VCaP (cell line): ENCODE data around the gene MIEN1.

Experiments used
- H3K27ac ChIP-seq: fragments of 450-650 bp; 2 replicates; pipeline ENCODE4 v1.5.1; 2017
- CTCF ChIP-seq: fragments of 450-650 bp; conservative IDR thresholded peaks from 2 replicates; pipeline ENCODE4 v1.5.1; 2017; ENCODE audit warnings: mild to moderate bottlenecking, moderate library complexity

MIEN1 gene

DNA sequence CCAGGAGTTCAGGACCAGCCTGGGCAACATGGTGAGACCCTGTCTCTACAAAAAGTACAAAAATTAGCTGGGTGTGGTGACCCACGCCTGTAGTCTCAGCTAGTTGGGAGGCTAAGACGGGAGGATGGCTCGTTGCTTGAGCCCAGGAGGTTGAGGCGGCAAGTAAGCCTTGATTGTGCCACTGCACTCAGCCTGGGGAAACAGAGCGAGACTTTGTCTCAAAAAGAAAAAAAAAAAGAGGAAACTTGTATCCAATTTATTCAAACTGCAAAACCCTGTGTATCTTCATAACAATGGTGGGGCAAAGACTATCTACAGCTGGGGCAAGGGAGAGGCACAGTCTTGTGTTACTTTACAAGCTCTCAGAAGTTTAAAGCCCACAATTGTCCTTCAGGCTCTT, 28.9 kb upstream of the MIEN1 start:
- no peak overlapping the region for H3K27ac ChIP-seq
- no peak for TF ChIP-seq CTCF

DNA sequence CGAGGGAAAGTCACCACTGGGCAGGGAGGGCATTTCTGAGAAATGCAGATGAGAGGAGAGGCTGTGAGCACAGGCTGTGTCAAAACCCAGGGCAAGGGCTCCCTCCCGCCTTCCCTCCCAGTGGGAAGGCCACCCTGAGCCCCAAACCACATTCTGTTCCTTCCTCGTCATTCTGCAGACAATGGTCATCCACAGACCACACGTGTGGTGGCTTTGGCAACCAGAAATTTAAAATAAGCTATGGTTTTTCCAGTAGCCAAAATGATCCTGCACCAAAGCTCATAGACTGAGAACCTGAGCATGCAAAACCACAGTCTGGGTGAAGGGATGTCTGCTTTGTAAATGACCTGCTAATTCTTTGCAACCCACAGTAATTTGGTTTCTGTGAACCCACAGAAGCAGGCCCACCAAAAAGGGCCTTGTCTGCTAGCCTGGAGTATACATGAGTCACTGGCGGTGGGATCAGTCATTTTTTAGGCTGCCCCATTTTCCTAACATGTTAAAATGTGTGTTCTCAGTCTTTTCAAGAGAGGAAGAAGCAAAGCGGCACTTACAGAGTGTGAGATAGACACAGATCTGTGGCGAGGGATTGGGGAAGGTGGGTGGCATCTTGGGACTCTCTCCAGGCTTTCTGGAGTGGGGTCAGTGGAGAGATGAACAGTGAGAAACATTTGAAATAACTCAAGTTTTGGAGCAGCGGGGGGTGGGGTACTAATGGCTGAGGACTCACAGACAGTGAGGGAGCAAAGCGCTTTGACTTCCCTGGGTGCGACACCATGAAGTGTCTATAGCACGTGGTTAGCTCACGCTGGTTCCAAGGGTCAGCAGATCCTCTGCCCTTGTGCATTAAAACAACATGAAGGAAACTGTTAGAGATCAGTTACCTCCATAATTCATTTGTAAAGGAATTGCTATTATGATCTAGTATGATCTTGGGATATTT, 27.9 kb upstream of the MIEN1 start:
- no peak overlapping the region for H3K27ac ChIP-seq
- no peak for TF ChIP-seq CTCF

DNA sequence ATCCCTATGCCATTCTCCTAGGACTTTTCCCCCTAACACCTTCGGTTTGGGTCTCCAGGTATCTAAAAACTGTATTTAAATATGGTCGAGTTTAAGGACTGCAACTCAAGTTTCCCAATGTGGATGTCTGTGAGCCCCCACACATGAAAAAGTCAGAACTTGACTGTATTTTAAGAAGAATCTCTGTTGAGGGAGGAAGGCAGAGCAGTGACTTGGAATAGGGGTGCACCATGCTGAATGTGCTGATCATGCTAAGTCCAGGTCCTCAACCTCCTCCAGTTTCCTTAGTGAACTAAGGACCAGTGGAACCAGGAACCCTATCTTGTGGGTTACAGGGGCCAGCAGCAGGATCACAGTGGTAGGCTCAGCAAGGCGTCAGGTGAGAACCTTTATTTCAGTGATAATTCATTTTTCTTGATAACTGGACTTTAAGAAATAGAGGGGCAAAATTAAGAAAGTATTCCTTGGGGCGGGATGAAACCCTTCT, 26.9 kb upstream of the MIEN1 start:
- no peak overlapping the region for H3K27ac ChIP-seq
- no peak for TF ChIP-seq CTCF

DNA sequence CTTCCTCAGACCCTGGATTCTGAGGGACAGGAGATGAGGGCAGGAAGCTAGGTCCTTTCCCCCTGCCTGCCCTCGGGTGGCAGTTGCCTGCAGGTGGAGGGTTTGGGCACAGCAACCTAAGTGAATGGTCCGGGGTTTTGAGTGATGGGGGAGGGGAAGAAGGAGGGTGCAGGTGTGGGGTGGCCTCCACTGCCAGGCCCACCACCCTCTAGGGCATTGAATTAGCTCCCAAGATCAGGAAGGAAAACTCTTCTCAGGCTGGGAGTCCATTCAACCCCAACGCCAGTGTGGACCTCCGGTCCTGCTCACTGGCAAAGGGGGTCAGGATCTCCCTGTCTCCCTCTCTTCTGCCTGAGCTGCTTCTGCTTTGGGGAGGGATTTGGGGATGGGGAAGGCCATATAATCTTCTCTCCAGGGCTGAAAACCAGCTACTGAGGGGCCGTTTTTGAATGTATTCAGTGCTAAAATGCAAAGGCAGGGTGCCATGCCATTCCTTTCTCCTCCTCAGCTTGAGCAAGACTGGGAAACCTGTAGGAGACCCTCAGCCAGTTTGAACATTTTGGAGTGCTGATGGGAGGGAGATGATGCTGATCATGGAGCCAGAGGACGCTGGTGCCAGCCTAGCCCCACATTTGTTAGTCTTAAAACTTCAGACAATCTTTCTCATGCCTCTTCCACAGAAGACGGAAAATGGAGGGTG, 26.2 kb upstream of the MIEN1 start:
- TF ChIP-seq CTCF: no peak
- H3K27ac ChIP-seq: no peak overlapping the region

- peak overlapping the region; percentile 94 for H3K27ac ChIP-seq
- TF ChIP-seq CTCF: no peak
Measured at GRCh38 chr17:39755554-39756379, 25.4 kb upstream of the MIEN1 start.

- TF ChIP-seq CTCF: no peak
- H3K27ac ChIP-seq: peak overlapping the region; percentile 94
Measured at GRCh38 chr17:39754958-39755553, 24.7 kb upstream of the MIEN1 start.
